Stimulated activated CD8-positive, alpha-beta memory T cell treated with anti-CD3 and anti-CD28 coated beads, Interleukin-15, amount 100 ng/mL, for 1 hour (primary cell): Measurements from ENCODE around the gene TEX47.

ENCODE experiments used
- DNase-seq: peaks from one replicate; pipeline ENCODE4 v3.0.0-alpha.2; 2020; ENCODE audit warnings: low read depth

The TEX47 gene

DNA sequence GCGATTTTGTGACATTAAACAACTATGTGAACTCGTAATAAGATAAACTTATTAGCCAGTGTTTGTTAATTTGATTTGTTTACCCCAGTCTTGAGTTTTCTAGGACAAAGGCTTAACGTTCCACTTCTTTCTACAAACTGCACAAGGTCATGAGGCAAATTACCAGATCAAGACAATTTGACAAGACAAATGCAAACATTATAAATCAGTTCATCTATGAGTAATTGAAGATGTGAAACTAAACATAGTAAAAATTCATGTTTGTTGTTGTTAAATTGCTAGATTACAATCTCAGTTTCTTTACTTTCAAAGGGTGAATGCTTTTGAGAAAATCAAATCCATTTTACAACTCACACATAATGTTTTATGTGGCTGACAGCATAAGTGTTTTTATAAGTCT, 49.4 kb downstream of the TEX47 start:
- no peak for DNase-seq
